HG03159 (cell line): ENCODE results near the gene OBSCN.
"Not testable (repeated sequence)": the region's sequence is repeated elsewhere in the genome, so short reads cannot be mapped to it uniquely, and the experiment has no call there.

Experiments used
- ATAC-seq: cut with Tn5 transposase; IDR thresholded peaks from one replicate; pipeline ENCODE4 v1.9.1; 2021; ENCODE audit warnings: mild to moderate bottlenecking, moderate library complexity; ENCODE audit not compliant: unreplicated experiment

The OBSCN gene

DNA sequence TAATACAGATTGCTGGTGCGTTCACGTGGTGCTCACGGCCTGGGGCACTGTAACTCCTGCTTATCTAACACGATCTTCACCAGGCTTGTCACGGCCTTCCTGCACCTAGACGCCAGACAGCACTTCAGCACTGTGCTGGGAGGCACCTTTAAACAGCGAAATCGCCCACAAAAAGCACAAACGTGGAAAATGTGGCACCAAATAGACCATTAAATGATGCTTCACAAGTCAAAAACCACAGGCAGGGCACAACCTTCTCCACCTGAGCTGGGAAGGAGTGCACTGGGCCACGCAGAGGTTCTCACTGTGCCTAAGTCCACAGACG lies 22.2 kb upstream of the OBSCN start:
- ATAC-seq: no peak

GRCh38 chr1:228188249-228188648 lies 19.6 kb upstream of the OBSCN start:
- not testable (repeated sequence) for ATAC-seq

DNA sequence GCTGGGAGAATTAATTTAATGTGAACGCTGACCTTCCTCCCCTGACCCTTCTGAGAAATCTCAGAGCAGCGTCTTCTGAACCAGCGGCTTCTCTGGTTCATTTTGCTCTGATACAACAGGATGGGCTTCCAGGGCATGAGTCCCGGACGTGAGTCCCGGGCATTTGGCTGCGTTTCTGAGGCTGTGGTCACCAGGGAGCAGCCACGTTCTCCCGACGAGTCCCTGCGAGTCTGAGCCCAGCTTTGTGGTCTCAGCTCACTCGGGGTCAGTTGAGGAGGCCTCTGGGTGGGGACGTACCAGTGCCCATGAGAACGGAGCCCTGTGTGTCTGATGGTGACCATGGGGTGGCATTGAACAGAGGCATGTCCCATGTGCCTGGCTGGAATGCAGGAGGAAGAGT lies 17.7 kb upstream of the OBSCN start:
- no peak for ATAC-seq

- ATAC-seq: no peak
Observed at GRCh38 chr1:228190778-228191177, 17.1 kb upstream of the OBSCN start.

DNA sequence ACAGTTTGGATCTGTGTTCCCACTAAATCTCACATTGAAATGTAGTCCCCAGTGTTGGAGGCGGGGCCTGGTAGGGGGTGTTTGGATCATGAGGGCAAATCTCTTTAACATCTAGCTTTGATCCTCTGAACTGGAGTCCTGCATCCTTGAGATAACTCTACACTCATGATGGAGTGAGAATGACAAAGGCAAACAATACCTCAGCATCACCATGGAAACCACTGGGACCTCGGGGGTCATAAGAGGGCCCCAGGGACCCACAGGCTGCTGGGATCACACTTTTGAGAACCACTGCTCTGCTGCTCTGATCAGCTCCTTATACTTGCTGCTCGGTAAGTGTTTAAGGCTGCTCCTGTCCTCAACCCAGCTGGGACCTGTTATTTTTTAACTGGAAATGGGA lies 13.4 kb upstream of the OBSCN start:
- ATAC-seq: no peak

DNA sequence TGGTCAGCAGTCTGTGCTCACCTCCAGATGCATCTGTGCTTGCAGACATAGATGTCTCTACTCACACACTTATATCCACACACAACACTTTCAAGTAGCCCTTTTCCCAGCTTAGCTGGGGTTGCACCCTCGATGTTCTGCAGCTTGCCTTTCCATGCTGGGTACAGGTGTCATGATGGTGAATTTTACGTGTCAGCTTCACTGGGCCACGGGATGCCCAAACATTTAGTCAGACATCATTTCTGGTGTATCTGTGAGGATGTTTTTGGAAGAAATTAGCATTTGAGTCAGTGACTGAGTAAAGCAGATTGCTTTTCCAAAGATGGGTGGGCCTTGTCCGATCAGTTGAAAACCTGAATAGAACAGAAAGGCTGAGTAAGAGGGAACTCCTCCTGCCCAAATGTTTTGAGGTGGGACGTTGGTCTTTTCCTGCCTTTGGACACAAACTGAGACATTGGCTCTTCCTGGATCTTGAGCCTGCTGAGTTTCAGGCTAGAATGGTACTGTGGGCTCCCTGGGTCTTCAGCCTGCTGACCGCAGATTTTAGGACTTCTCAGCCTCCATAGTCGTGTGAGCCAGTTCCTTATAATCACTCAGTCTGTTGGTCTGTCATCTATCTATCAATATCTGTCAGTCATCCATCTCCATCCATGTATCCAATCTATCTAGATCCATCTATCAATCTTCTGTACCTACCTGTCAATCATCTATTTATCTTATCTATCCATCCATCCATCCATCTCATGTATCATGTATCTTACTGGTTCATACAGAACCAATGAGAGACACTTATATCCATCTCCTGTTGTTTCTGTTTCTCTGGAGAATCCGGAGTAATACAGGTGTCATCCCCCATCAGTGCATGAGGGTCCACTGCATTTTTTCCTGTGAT lies 12.7 kb upstream of the OBSCN start:
- no peak for ATAC-seq

- no peak for ATAC-seq
Observed at GRCh38 chr1:228197555-228198147, 10.2 kb upstream of the OBSCN start.

DNA sequence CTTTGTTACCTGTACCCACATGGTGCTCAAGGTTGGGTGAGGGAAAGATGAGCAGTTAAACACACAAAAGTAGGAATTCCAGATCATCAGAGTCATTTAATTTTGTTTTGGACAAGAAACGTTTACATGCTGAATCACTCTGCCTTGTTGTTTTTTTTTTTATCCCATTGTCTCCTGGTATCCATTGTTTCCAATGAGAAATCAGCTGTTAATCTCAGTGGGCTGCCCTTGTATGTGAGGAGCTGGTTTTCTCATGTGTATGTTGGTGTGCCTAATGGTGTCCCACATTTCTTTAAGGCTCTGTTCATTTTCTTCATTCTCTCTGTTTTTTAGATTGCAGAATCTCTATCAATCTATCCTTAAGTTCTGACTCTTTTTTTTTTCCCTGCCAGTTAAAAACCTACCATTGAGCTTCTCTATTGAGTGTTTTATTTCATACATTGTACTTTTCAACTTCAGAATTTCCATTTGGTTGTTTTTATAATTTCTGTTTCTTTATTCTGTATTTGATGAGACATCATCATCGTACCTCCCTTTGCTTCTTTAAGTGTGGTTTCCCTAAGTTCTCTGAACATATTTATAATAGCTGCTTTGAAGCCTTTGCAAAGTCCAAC lies 8.8 kb upstream of the OBSCN start:
- ATAC-seq: no peak

DNA sequence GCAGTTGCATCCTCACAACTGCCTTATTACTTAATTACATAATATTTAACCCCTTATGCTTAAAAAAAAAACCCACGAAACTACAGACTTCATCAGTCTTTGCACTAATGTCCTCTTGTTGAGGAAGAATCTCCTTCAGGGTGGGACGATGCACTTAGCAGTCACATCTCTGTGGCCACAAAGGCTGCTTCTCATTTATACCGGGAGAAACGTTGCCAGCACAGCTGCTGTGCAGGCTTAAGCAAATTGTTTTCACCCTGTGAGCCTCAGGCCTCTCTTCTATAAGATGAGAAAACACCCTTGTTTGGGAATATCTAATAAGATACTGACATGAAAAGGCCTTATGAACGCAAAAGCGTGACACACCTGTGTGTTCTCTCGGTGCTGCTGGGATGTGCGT lies 2.9 kb upstream of the OBSCN start:
- ATAC-seq: no peak

GRCh38 chr1:228205526-228206436 lies 2.1 kb upstream of the OBSCN start:
- no peak for ATAC-seq

DNA sequence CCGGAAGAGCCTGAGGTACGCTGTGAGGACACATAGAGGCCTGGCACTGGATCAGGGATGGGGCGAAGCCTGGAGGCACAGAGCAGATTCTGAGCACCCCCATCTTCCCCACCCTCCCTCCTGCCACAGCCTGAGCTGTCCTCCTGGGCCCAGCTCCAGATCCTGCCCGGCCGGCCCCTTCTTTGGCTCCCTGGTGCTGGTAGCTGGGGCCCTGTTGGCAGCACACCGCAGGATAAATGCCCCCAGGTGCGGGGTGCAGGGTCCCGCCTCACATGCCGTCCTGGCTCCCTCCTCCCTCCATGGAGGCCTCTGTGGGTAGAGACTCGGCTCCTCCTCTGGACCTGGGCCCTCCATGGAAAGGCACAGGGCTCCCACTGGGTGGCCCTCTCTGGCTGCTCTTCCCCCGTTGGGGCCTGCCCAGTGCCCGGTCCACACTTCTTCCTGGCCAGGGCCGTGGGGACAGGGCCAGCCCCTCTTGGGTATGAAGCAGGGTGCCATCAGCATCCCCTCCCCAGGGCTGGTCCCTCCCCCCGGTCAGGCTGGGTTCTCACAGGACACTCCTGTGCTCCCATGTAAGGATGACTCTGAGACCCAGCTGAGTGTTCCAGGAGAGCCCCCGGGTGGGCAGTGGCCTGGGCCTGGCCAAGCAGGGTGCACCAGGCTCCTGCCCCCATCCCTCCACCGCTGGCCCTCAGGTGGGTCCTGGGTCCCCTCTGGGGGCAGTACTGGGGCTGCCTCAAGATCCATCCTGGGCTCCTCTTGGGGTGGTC lies 1.1 kb upstream of the OBSCN start:
- ATAC-seq: no peak

GRCh38 chr1:228207381-228207810 lies 448 bp upstream of the OBSCN start:
- no peak for ATAC-seq

DNA sequence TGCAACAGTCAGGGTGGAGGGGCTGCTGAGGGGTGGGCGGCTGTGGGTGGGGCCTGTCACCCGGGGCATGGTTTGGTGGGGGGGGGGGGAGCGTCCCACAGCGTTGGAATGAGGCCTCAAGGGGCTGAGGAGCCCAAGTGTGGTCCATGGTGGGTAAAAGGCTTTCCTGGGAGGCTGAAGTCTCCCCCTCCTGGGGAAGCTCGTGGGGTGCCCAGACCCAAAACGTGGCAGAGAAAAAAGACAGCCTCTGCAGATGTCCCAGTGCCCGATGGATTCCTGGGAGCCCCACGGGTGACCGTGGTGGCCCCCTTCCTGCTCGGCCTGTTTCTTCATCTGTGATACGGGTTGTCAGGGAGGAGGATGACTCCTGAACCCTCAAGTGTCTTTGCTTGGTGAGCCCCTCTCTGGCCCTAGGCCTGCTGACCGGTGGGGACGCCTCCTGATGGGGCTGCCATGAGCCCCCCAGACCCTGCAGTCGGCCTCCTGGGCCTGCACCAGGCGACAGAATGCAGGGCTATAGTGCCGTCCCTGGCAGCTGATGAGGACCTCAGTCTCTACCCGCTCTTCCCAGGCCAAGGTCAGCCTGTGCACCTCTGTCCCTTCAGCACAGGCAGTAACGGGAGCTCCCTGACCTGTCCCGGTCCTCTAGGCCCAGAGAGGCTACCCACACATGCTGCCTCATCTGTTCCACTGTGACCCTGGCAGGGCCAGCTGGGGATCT lies 1.1 kb downstream of the OBSCN start:
- ATAC-seq: no peak

DNA sequence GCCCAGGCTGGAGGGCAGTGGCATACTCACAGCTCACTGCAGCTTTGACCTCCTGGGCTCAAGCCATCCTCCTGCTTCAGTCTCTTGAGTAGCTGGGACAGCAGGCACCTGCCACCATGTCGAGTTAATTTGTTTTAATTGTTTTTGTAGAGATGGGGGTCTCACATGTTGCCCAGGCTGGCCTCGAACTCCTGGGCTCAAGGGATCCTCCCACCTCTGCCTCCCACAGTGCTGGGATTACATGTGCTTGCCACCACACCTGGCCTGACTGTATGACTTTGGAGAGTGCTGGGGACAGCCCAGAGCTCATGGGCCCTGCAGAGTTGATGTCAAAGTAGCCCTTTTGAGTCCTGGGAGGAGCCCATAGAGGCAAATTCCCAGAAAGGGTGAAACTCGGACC lies 1.8 kb downstream of the OBSCN start:
- no peak for ATAC-seq

- ATAC-seq: no peak
Observed at GRCh38 chr1:228210076-228210651, 2.3 kb downstream of the OBSCN start.

- no peak for ATAC-seq
Observed at GRCh38 chr1:228210712-228211530, 3.1 kb downstream of the OBSCN start.

- ATAC-seq: no peak
Observed at GRCh38 chr1:228211531-228212414, 3.9 kb downstream of the OBSCN start.
